HFF-Myc (cell line): ENCODE results near the gene TMEM200B.
"Not testable (repeated sequence)": the region's sequence is repeated elsewhere in the genome, so short reads cannot be mapped to it uniquely, and the experiment has no call there.

Experiments
- DNase-seq: peaks from one replicate; pipeline ENCODE4 v3.0.0-alpha.2; 2011; ENCODE audit warnings: low read depth; ENCODE audit errors: extremely low read depth
- H3K4me3 ChIP-seq: replicated peaks from 2 replicates; pipeline ENCODE4 v1.5.1; 2011; ENCODE audit warnings: low read depth, mild to moderate bottlenecking, control low read depth, low read length
- TF ChIP-seq, protein P1 (sequence below): IDR thresholded peaks from 2 replicates; pipeline ENCODE4 v1.5.1; 2012; ENCODE audit warnings: mild to moderate bottlenecking, low read depth, low read length, control low read depth; ENCODE audit errors: missing control alignments

TMEM200B gene

DNA sequence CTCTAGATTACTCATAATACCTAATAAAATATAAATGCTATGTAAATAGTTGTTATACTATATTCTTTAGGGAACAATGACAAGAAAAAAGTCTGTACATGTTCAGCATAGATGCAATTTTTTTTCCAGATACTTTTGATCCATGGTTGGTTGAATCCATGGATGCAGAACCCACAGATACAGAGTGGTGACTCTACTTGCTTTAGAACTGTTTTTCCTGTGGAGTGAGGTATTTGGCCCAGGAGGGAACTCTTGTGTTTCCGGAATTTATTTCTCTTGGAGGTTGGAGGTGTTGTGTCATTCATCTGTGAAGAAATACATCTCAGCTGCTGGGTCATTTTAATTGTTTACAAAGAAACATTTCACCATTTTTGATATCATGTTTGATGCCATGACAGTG lies 28.7 kb downstream of the TMEM200B start:
- TF ChIP-seq, protein P1, sequence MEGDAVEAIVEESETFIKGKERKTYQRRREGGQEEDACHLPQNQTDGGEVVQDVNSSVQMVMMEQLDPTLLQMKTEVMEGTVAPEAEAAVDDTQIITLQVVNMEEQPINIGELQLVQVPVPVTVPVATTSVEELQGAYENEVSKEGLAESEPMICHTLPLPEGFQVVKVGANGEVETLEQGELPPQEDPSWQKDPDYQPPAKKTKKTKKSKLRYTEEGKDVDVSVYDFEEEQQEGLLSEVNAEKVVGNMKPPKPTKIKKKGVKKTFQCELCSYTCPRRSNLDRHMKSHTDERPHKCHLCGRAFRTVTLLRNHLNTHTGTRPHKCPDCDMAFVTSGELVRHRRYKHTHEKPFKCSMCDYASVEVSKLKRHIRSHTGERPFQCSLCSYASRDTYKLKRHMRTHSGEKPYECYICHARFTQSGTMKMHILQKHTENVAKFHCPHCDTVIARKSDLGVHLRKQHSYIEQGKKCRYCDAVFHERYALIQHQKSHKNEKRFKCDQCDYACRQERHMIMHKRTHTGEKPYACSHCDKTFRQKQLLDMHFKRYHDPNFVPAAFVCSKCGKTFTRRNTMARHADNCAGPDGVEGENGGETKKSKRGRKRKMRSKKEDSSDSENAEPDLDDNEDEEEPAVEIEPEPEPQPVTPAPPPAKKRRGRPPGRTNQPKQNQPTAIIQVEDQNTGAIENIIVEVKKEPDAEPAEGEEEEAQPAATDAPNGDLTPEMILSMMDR: no peak
- DNase-seq: no peak
- H3K4me3 ChIP-seq: no peak overlapping the region

DNA sequence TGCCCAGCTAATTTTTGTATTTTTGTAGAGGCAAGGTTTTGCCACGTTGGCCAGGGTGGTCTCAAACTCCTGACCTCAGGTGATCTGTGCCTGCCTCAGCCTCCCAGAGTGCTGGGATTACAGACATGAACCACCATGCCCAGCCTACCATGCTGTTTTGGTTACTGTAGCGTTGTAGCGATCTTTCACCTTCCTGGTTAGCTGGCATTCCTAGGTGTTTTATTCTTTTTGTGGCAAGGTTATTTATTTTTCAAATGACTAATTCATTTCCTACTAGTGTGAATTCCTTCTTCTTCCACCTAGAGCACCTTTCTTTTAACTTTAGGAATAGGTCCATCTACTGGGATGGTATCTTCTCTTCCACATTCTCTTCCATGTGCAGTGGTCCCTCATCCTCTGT lies 29.3 kb downstream of the TMEM200B start:
- no peak for DNase-seq
- TF ChIP-seq, protein P1: no peak
- H3K4me3 ChIP-seq: no peak overlapping the region

DNA sequence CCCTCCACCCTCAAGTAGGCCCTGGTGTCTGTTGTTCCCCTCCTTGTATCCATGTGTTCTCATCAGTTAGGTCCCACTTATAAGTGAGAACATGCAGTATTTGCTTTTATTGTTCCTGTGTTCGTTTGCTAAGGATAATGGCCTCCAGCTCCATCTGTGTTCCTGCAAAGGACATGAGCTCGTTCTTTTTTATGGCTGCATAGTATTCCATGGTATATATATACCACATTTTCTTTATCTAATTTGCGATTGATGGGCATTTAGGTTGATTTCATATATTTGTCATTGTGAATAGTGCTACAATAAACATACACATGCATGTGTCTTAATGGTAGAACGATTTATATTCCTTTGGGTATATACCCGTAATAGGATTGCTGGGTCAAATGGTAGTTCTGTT lies 31.0 kb downstream of the TMEM200B start:
- not testable (repeated sequence) for H3K4me3 ChIP-seq, DNase-seq

DNA sequence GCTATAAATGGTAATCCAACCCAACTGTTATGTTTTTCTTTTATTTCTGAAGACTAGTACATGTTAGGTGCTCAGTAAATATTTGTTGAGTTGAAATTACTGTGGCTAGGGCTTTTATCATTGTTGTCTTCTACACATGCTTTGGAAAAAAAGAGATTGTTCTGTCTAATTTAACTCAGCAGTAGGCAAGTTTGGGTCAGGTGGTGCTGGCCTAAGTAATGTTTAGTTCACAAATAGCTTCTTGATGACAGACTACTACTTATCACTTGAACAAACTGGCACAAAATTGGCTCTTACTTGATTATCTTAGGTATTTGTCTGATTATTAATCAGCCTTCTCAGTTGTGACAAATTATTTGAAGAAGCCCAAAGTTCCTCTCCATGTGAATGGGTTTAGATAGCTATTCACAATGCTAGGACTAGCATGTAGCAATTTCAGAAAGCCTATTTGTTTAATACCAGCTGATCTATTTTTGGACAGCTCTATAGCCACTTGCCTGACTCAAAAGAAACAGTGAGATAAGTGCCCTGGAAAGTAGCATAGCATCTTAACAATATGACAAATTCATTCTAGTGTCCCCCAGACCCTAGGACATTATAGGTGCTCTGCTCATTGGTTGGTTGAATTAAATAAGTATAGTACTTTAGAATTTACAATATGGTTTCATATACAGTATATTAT lies 32.6 kb downstream of the TMEM200B start:
- TF ChIP-seq, protein P1: no peak
- no peak for DNase-seq
- no peak overlapping the region for H3K4me3 ChIP-seq

DNA sequence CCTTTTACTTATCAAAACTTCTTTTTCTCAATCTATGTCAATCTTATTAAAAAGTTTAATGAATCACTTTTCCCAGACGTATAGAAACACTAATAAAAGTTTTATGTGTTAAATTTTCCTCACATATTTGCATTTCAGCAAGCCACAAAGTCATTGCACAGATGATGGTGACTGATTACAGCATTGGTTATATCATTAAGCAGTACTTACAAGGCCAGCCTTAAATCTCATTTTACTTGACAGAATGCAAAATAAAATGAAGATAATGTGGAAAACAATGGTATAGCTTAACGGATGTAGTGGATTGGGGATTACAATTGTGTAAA lies 39.5 kb downstream of the TMEM200B start:
- TF ChIP-seq, protein P1: no peak
- DNase-seq: no peak
- no peak overlapping the region for H3K4me3 ChIP-seq

DNA sequence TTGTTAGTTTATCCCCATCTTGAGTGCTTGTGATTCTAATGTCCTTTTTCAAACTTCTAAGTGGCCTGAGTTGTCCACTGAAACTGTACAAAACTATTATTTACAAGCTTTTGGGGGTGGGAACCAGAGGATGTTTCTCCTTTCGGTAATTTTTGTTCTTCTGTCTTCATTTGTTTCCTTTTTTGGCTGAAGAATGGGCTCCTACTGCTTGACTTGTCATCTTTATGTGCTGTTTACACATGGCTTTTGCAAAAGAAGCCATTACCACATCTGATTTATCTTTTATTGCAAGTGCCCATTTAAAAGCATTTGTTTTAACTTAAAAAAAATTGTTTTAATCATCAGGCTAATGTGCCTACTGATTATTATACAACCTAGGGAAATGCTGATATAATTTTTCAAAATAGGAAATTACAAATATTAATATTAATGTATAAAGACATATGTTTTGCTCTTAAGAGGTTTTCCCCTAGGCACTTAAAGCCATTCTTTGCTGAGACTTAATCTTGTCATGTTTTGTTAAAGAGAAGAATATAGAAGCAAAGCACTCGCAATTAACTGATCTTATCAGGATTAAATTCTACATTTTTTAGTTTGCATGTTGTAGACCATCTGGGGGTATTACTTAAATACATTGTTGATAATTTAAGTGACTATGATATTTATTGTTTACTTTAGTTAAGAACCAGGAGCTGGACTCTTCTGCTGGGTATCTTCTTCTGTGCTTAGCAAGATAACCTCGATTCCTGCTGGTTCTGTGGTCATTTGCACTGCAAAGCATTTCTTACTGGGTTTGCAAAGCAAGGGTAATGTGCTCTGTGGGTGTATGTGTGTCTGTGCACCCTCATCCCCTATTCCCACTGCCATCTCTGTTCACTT lies 40.1 kb downstream of the TMEM200B start:
- DNase-seq: no peak
- TF ChIP-seq, protein P1: no peak
- no peak overlapping the region for H3K4me3 ChIP-seq

DNA sequence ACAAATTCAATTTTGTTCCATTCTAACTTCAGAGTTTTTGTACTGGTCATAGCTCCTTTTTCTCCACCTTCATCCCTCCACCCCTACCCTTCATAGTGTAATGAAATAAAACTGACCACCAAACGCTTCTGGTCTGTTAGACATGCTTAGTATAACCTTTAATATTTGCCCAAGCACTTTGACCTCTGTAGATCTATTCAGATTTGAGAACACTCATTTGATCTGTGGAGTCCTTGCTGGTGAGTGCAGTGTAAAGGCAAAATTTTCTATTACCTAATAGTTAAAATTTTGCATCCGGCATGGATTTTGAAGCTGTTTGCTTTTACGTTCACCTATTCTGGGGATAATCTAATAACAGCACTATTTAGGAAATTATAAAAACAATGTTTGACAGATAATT lies 41.2 kb downstream of the TMEM200B start:
- DNase-seq: no peak
- TF ChIP-seq, protein P1: no peak
- H3K4me3 ChIP-seq: no peak overlapping the region
